Panc1 (cell line): ENCODE data around the gene CEP170B.

Experiments
- CTCF ChIP-seq: fragments of 450-650 bp; IDR thresholded peaks from 2 replicates; pipeline ENCODE4 v1.5.1; 2017; ENCODE audit warnings: mild to moderate bottlenecking
- POLR2AphosphoS5 ChIP-seq: IDR thresholded peaks from 2 replicates; pipeline ENCODE4 v1.6.1; 2012; ENCODE audit warnings: mild to moderate bottlenecking, low read depth, low read length, moderate library complexity
- REST ChIP-seq, 2 experiments: IDR thresholded peaks; 2 replicates each; pipeline ENCODE4 v1.6.1; 2011 to 2012; ENCODE audit warnings: low read depth in 2 of 2, control low read depth in 1 of 2, low read length in 1 of 2, mild to moderate bottlenecking in 1 of 2, moderate library complexity in 1 of 2; ENCODE audit not compliant: insufficient read depth in 1 of 2
- SIN3A ChIP-seq: IDR thresholded peaks from 2 replicates; pipeline ENCODE4 v1.6.1; 2012; ENCODE audit warnings: low read depth, mild to moderate bottlenecking, low read length, moderate library complexity, borderline replicate concordance; ENCODE audit not compliant: insufficient read depth
- TCF7L2 ChIP-seq: IDR thresholded peaks from 2 replicates; pipeline ENCODE4 v1.6.1; 2011; ENCODE audit warnings: mild to moderate bottlenecking, low read depth, low read length, inconsistent platforms

GRCh38 chr14:104855532-104856090 is 9.5 kb upstream of the CEP170B start:
- TF ChIP-seq CTCF (no peak), POLR2AphosphoS5 (no peak), REST (IDR thresholded peaks at IDR 0.05; ENCODE audit: insufficient read depth in 1 of 2, low read depth in 2 of 2, low read length in 1 of 2) (no peak), TCF7L2 (no peak), SIN3A (no peak)
